ENCODE measurements around the gene FEZF1.

DNA sequence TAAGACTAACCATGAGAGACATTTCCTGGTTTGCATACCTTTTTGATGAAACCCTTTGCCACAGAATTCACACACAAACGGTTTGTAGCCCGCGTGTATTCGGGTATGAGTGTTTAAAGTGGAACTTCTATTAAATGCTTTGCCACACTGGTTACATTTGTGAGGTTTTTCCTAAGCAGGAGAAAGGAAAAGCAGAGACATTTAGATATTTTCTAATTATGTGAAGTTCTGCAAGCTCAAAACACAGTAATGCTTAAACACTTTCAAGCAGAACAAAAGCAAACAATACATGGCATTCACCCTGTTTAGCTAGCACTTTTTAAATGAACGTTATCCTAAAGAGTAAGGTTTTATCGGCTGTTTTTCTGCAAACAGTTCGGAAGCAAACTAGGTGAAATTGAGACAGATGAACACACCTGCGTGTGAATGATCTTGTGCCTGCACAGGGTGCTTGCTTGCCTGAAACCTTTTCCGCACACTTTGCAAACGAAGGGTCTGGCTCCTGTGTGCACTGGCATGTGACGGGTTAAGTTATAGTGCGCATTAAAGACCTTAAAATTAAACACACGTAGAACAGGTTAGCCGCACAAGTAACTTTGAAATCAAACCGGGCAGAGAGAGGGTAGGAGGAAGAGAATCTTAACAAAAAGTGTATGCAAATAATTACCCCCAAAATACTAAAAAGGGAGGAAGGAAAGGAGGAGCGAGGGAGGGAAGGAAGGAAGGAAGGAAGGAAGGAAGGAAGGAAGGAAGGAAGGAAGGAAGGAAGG lies 1.6 kb downstream of the FEZF1 start:
- TF ChIP-seq, protein P1, sequence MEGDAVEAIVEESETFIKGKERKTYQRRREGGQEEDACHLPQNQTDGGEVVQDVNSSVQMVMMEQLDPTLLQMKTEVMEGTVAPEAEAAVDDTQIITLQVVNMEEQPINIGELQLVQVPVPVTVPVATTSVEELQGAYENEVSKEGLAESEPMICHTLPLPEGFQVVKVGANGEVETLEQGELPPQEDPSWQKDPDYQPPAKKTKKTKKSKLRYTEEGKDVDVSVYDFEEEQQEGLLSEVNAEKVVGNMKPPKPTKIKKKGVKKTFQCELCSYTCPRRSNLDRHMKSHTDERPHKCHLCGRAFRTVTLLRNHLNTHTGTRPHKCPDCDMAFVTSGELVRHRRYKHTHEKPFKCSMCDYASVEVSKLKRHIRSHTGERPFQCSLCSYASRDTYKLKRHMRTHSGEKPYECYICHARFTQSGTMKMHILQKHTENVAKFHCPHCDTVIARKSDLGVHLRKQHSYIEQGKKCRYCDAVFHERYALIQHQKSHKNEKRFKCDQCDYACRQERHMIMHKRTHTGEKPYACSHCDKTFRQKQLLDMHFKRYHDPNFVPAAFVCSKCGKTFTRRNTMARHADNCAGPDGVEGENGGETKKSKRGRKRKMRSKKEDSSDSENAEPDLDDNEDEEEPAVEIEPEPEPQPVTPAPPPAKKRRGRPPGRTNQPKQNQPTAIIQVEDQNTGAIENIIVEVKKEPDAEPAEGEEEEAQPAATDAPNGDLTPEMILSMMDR (IDR thresholded peaks at IDR 0.05 in 8 of 11, conservative IDR thresholded peaks at IDR 0.05 in 3 of 11) = no peak
- TF ChIP-seq POLR2A (IDR thresholded peaks at IDR 0.05) (no peak), POLR2AphosphoS5 (IDR thresholded peaks at IDR 0.05) (no peak)
